GM21423 (cell line): ENCODE results near the gene SYNPO.

Source experiments
- ATAC-seq: cut with Tn5 transposase; IDR thresholded peaks from one replicate; pipeline ENCODE4 v1.9.1; 2021; ENCODE audit warnings: mild to moderate bottlenecking, moderate library complexity; ENCODE audit not compliant: unreplicated experiment

SYNPO gene

GRCh38 chr5:150639751-150640150 is 709 bp upstream of the SYNPO start:
- ATAC-seq: no peak

GRCh38 chr5:150641006-150641570 is 628 bp downstream of the SYNPO start:
- ATAC-seq: no peak

- ATAC-seq: no peak
Measured at GRCh38 chr5:150641824-150642566, 1.5 kb downstream of the SYNPO start.

GRCh38 chr5:150642567-150642927 is 2.1 kb downstream of the SYNPO start:
- ATAC-seq: no peak

GRCh38 chr5:150642991-150643710 is 2.7 kb downstream of the SYNPO start:
- ATAC-seq: no peak

- ATAC-seq: no peak
Measured at GRCh38 chr5:150644058-150644457, 3.6 kb downstream of the SYNPO start.

GRCh38 chr5:150644514-150644913 is 4.1 kb downstream of the SYNPO start:
- no peak for ATAC-seq

- ATAC-seq: no peak
Measured at GRCh38 chr5:150645070-150645700, 4.7 kb downstream of the SYNPO start.

GRCh38 chr5:150647275-150648251 is 7.1 kb downstream of the SYNPO start:
- no peak for ATAC-seq

GRCh38 chr5:150648294-150649107 is 8.0 kb downstream of the SYNPO start:
- ATAC-seq: no peak

- no peak for ATAC-seq
Measured at GRCh38 chr5:150649108-150650020, 8.9 kb downstream of the SYNPO start.

- ATAC-seq: no peak
Measured at GRCh38 chr5:150650021-150651006, 9.9 kb downstream of the SYNPO start.

- no peak for ATAC-seq
Measured at GRCh38 chr5:150651382-150651781, 10.9 kb downstream of the SYNPO start.

GRCh38 chr5:150651924-150652671 is 11.6 kb downstream of the SYNPO start:
- ATAC-seq: no peak

GRCh38 chr5:150653145-150653761 is 12.8 kb downstream of the SYNPO start:
- no peak for ATAC-seq
